ENCODE results near the gene DNAJB9. TPM values are rescaled to one million over a fixed set of nuclear protein-coding genes. Genes with fewer than 3 reads are reported as not detected.

DNAJB9 gene
- total RNA-seq, 2 donors from 2014 or later: 30.2 to 53.9 TPM

- no peak overlapping the region for H3K4me3 ChIP-seq
- no peak for TF ChIP-seq CTCF (IDR thresholded peaks at IDR 0.05)
- H3K27me3 ChIP-seq (replicated peaks; ENCODE audit: insufficient read depth): no peaks in the 10 kb centered on the region
- ATAC-seq (ENCODE audit: insufficient number of reproducible peaks, low FRiP score, low read depth) (no peak), DNase-seq (ENCODE audit: low spot score) (no peak)
- H3K27ac ChIP-seq: no peak overlapping the region
- H3K9me3 ChIP-seq: no peaks in the 10 kb centered on the region
- no peaks in the 10 kb centered on the region for H3K36me3 ChIP-seq
- H3K4me1 ChIP-seq (ENCODE audit: control insufficient read depth in 1 of 2, low read depth in 2 of 2): no peaks in the 10 kb centered on the region
Observed at GRCh38 chr7:108596560-108596959, 26.9 kb downstream of the DNAJB9 start.

- H3K4me1 ChIP-seq (ENCODE audit: control insufficient read depth in 1 of 2, low read depth in 2 of 2): no peaks in the 10 kb centered on the region
- no peaks in the 10 kb centered on the region for H3K9me3 ChIP-seq
- H3K27ac ChIP-seq: no peak overlapping the region
- no peaks in the 10 kb centered on the region for H3K27me3 ChIP-seq (replicated peaks; ENCODE audit: insufficient read depth)
- H3K4me3 ChIP-seq: no peak overlapping the region
- H3K36me3 ChIP-seq: no peaks in the 10 kb centered on the region
- ATAC-seq (ENCODE audit: insufficient number of reproducible peaks, low FRiP score, low read depth) (no peak), DNase-seq (ENCODE audit: low spot score) (no peak)
- no peak for TF ChIP-seq CTCF (IDR thresholded peaks at IDR 0.05)
Observed at GRCh38 chr7:108598153-108598552, 28.5 kb downstream of the DNAJB9 start.

GRCh38 chr7:108598914-108599580 lies 29.4 kb downstream of the DNAJB9 start:
- no peak for TF ChIP-seq CTCF (IDR thresholded peaks at IDR 0.05)
- ATAC-seq (ENCODE audit: insufficient number of reproducible peaks, low FRiP score, low read depth): no peak
- Histone ChIP-seq H3K4me1 (ENCODE audit: control insufficient read depth in 1 of 2, low read depth in 2 of 2) (no peaks in the 10 kb centered on the region), H3K27me3 (replicated peaks; ENCODE audit: insufficient read depth) (no peaks in the 10 kb centered on the region), H3K27ac (no peak overlapping the region), H3K36me3 (no peaks in the 10 kb centered on the region), H3K4me3 (no peak overlapping the region), H3K9me3 (no peaks in the 10 kb centered on the region)
- no peak for DNase-seq (ENCODE audit: low spot score)

GRCh38 chr7:108600399-108600798 lies 30.7 kb downstream of the DNAJB9 start:
- no peaks in the 10 kb centered on the region for H3K36me3 ChIP-seq
- no peaks in the 10 kb centered on the region for H3K9me3 ChIP-seq
- H3K27ac ChIP-seq: no peak overlapping the region
- H3K4me3 ChIP-seq: no peak overlapping the region
- TF ChIP-seq CTCF (IDR thresholded peaks at IDR 0.05): no peak
- DNase-seq (ENCODE audit: low spot score): no peak
- no peak for ATAC-seq (ENCODE audit: insufficient number of reproducible peaks, low FRiP score, low read depth)
- H3K27me3 ChIP-seq (replicated peaks; ENCODE audit: insufficient read depth): no peaks in the 10 kb centered on the region
- no peaks in the 10 kb centered on the region for H3K4me1 ChIP-seq (ENCODE audit: control insufficient read depth in 1 of 2, low read depth in 2 of 2)

DNA sequence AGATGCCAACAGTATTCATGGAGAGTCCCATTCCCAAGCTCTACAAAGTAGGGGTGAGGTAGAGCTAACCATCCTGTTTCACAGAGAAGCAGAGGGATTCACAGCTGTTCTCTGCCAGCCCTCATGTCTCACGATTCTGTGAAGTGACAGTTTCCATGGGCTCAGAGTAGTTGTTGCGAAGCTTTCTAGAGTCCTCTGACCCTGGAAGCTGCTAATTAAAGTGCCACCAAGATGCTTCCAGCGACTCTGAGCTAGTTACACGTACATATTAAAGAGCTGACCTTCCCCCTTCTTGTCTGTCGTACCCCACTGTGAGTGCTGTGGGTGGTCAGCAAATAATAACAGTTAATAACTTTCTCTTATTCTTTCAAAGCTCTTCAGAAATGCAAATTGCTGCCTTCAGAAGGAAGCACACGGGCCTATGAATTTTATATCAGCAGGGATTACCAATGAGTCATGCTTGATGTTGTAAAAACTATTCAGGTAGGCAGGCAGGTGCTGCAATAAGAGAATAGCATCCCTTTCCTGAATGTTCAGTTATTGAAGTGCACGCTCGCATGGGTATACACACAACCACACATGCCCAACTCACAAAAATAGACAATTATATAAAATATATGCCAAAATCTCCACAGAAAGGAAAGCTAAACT lies 34.1 kb downstream of the DNAJB9 start:
- no peaks in the 10 kb centered on the region for H3K36me3 ChIP-seq
- no peak for DNase-seq (ENCODE audit: low spot score)
- no peaks in the 10 kb centered on the region for H3K27me3 ChIP-seq (replicated peaks; ENCODE audit: insufficient read depth)
- ATAC-seq (ENCODE audit: insufficient number of reproducible peaks, low FRiP score, low read depth): no peak
- H3K4me3 ChIP-seq: no peak overlapping the region
- H3K4me1 ChIP-seq (ENCODE audit: control insufficient read depth in 1 of 2, low read depth in 2 of 2): no peaks in the 10 kb centered on the region
- H3K27ac ChIP-seq: no peak overlapping the region
- TF ChIP-seq CTCF (IDR thresholded peaks at IDR 0.05): no peak
- H3K9me3 ChIP-seq: no peaks in the 10 kb centered on the region

Measured in thoracic aorta (tissue), 2 donors.